GM18502 (cell line): ENCODE measurements around the gene LDLRAD4.
"Not testable (repeated sequence)": the region's sequence is repeated elsewhere in the genome, so short reads cannot be mapped to it uniquely, and the experiment has no call there.

Source experiments
- ATAC-seq: cut with Tn5 transposase; IDR thresholded peaks from one replicate; pipeline ENCODE4 v1.9.1; 2021; ENCODE audit warnings: mild to moderate bottlenecking; ENCODE audit not compliant: unreplicated experiment, poor library complexity

Gene LDLRAD4

GRCh38 chr18:13243363-13243762, 24.8 kb downstream of the LDLRAD4 start:
- no peak for ATAC-seq

- no peak for ATAC-seq
Measured at GRCh38 chr18:13244135-13244534, 25.6 kb downstream of the LDLRAD4 start.

- ATAC-seq = no peak
Measured at GRCh38 chr18:13245481-13246000, 27.0 kb downstream of the LDLRAD4 start.

- ATAC-seq = no peak
Measured at GRCh38 chr18:13246121-13246520, 27.6 kb downstream of the LDLRAD4 start.

- no peak for ATAC-seq
Measured at GRCh38 chr18:13246591-13246990, 28.0 kb downstream of the LDLRAD4 start.

- ATAC-seq = no peak
Measured at GRCh38 chr18:13247506-13247905, 28.9 kb downstream of the LDLRAD4 start.

- ATAC-seq = no peak
Measured at GRCh38 chr18:13252686-13253410, 34.3 kb downstream of the LDLRAD4 start.

GRCh38 chr18:13253786-13254688, 35.5 kb downstream of the LDLRAD4 start:
- ATAC-seq = no peak

- ATAC-seq = no peak
Measured at GRCh38 chr18:13254971-13255927, 36.7 kb downstream of the LDLRAD4 start.

GRCh38 chr18:13256444-13257305, 38.1 kb downstream of the LDLRAD4 start:
- ATAC-seq = no peak

GRCh38 chr18:13257361-13257980, 38.9 kb downstream of the LDLRAD4 start:
- ATAC-seq = no peak

- ATAC-seq = no peak
Measured at GRCh38 chr18:13258921-13259320, 40.4 kb downstream of the LDLRAD4 start.

GRCh38 chr18:13259701-13260100, 41.1 kb downstream of the LDLRAD4 start:
- ATAC-seq = no peak

- ATAC-seq = no peak
Measured at GRCh38 chr18:13260197-13260934, 41.8 kb downstream of the LDLRAD4 start.

GRCh38 chr18:13260935-13261640, 42.5 kb downstream of the LDLRAD4 start:
- no peak for ATAC-seq

GRCh38 chr18:13261661-13262357, 43.2 kb downstream of the LDLRAD4 start:
- ATAC-seq = no peak

- ATAC-seq = not testable (repeated sequence)
Measured at GRCh38 chr18:13262358-13262680, 43.8 kb downstream of the LDLRAD4 start.
